ENCODE results near the gene SLITRK6. TPM values are rescaled to one million over a fixed set of nuclear protein-coding genes. Genes with fewer than 3 reads are reported as not detected.

The SLITRK6 gene
- total and polyA plus RNA-seq, 2 of the 8 experiments (the other 6 are each of a cell fraction or from before 2014, with no cell fraction given), result 0.11 to 0.17 TPM

DNA sequence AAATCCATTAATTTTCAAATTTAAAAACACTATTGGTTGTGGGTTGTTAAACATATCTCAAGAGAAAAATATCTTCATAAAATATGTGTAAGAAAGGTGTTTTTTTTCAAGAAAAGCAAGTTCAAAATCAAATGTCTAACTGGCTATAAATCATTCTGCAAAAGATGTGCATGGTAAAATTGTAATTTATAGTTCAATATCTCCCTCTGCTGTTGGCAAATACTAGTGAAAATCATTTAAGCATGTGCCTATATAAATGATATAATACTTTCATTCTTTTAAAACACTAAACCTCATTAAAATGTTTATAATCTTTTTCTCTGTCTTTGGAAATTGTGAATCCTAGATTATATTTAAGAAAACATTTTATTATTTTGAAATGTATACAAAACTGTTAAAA lies 17.2 kb upstream of the SLITRK6 start (continued):
- no peak for TF ChIP-seq ATF3 (IDR thresholded peaks at IDR 0.05; ENCODE audit: insufficient read depth, low read depth, low read length)

All from H1 (cell line).